Esophagus squamous epithelium (tissue), 5 donors: Measurements from ENCODE around the gene KL. TPM values are rescaled to one million over a fixed set of nuclear protein-coding genes. Genes with fewer than 3 reads are reported as not detected.

Experiments
- DNase-seq: peaks from one replicate; lab custom pipeline; 2025; lab: John Stamatoyannopoulos, UW
- H3K27ac ChIP-seq, 4 donors: fragments of 200-600 bp; sonication (generic); one replicate each; pipeline ENCODE4 v1.5.1; 2016 to 2019; ENCODE audit warnings: mild to moderate bottlenecking in 1 of 4
- H3K27me3 ChIP-seq, 4 donors: fragments of 200-600 bp; sonication (generic); 1 replicate in 3 of 4; 2 replicates in 1 of 4; pipeline versions ENCODE4 v1.5.1 to v1.6.0; 2017 to 2021; ENCODE audit warnings: antibody characterized with exemption in 1 of 4
- H3K36me3 ChIP-seq, 3 donors: fragments of 200-600 bp; sonication (generic); one replicate each; pipeline ENCODE4 v1.5.1; 2016 to 2019
- H3K4me1 ChIP-seq, 3 donors: fragments of 200-600 bp; sonication (generic); one replicate each; pipeline ENCODE4 v1.5.1; 2017 to 2019
- H3K4me3 ChIP-seq, 4 donors: fragments of 200-600 bp; sonication (generic); 1 replicate in 3 of 4; 2 replicates in 1 of 4; pipeline ENCODE4 v1.5.1; 2016 to 2019; ENCODE audit warnings: mild to moderate bottlenecking in 2 of 4, moderate library complexity in 1 of 4
- H3K9me3 ChIP-seq, 3 donors: fragments of 200-600 bp; sonication (generic); one replicate each; pipeline ENCODE4 v1.5.1; 2016 to 2019
- CTCF ChIP-seq, 6 experiments: fragments of 450-650 bp in 4 of 6; fragments of 200-600 bp in 2 of 6; sonication (generic) in 2 of 6; IDR thresholded peaks; one replicate each; pipeline ENCODE4 v1.5.1; 2016 to 2019; ENCODE audit warnings: antibody characterized with exemption in 6 of 6, mild to moderate bottlenecking in 4 of 6, moderate library complexity in 4 of 6
- POLR2A ChIP-seq, 4 donors: fragments of 450-650 bp; IDR thresholded peaks; one replicate each; pipeline ENCODE4 v1.6.1; 2017; ENCODE audit warnings: antibody characterized with exemption in 4 of 4, mild to moderate bottlenecking in 4 of 4, moderate library complexity in 3 of 4
- WGBS, 2 donors: methylation state at CpG; one replicate each; pipeline ENCODE4 v1.1.5; 2018; 5-methylcytosine and 5-hydroxymethylcytosine counted together
- intact Hi-C: fragments of 100-400 bp; cut with DNase I; formaldehyde crosslinking; loops from one replicate; pipeline ENCODE4 v1.15.0; 2022
- total RNA-seq, 4 donors: library from RNA; depleted of rRNA; stranded (reverse); fragments of >200 nt; gene quantifications; one replicate each; pipeline ENCODE4 v1.1.0, GENCODE V29; 2016
- donor health status: DM: yes; HTN: yes; CAD: no.

KL gene
- total RNA-seq, 4 donors from 2014 or later = 0.11 to 1.1 (median 0.82) TPM

GRCh38 chr13:33007950-33008349 lies 8.3 kb upstream of the KL start:
- Histone ChIP-seq H3K27ac (no peak overlapping the region), H3K36me3 (no peaks in the 10 kb centered on the region), H3K27me3 (no peaks in the 10 kb centered on the region), H3K9me3 (peaks cover 0 to 14% (median 8%) of the 10 kb centered on the region in 3 donors), H3K4me1 (peaks cover 0 to 11% (median 4%) of the 10 kb centered on the region in 3 donors), H3K4me3 (no peak overlapping the region)
- TF ChIP-seq CTCF (IDR thresholded peaks at IDR 0.05) = no peak
- no peak for TF ChIP-seq POLR2A (IDR thresholded peaks at IDR 0.05)
- no peak for DNase-seq
- intact Hi-C loops = no loop called here
- WGBS, 2 donors = 75 to 85% methylated on average over 3 of the region's 3 CpGs

GRCh38 chr13:33008946-33009722 lies 7.1 kb upstream of the KL start:
- Histone ChIP-seq H3K4me3 (no peak overlapping the region), H3K4me1 (peaks cover 0 to 5% (median 0%) of the 10 kb centered on the region in 3 donors), H3K36me3 (no peaks in the 10 kb centered on the region), H3K9me3 (peaks cover 0 to 14% (median 8%) of the 10 kb centered on the region in 3 donors), H3K27ac (no peak overlapping the region), H3K27me3 (peaks cover 0 to 10% (median 0%) of the 10 kb centered on the region in 4 donors)
- TF ChIP-seq CTCF (IDR thresholded peaks at IDR 0.05) (no peak), POLR2A (IDR thresholded peaks at IDR 0.05) (no peak)
- intact Hi-C loops = no loop called here
- DNase-seq = no peak
- 37 to 44% methylated on average over 5 of the region's 5 CpGs for WGBS, 2 donors

GRCh38 chr13:33011828-33012470 lies 4.3 kb upstream of the KL start:
- intact Hi-C loops = no loop called here
- TF ChIP-seq POLR2A (IDR thresholded peaks at IDR 0.05) (no peak), CTCF (IDR thresholded peaks at IDR 0.05) (no peak)
- peaks cover 0 to 14% (median 8%) of the 10 kb centered on the region in 3 donors for H3K9me3 ChIP-seq
- no peak overlapping the region for H3K4me3 ChIP-seq
- H3K27ac ChIP-seq = no peak overlapping the region
- 65% methylated on average over 5 of the region's 5 CpGs for WGBS, 2 donors
- DNase-seq = no peak
- H3K27me3 ChIP-seq = peaks cover 0 to 37% (median 3%) of the 10 kb centered on the region in 4 donors
- peaks cover 3 to 14% (median 6%) of the 10 kb centered on the region in 3 donors for H3K4me1 ChIP-seq
- H3K36me3 ChIP-seq = no peaks in the 10 kb centered on the region

- Histone ChIP-seq H3K4me1 (peaks cover 7 to 23% (median 11%) of the 10 kb centered on the region in 3 donors), H3K27ac (peak overlapping the region in 1 of 4 donors; percentile 86), H3K27me3 (peaks cover 0 to 44% (median 4%) of the 10 kb centered on the region in 4 donors), H3K36me3 (no peaks in the 10 kb centered on the region), H3K4me3 (no peak overlapping the region), H3K9me3 (no peaks in the 10 kb centered on the region)
- 50 to 64% methylated on average over 4 of the region's 4 CpGs for WGBS, 2 donors
- DNase-seq = no peak
- no peak for TF ChIP-seq POLR2A (IDR thresholded peaks at IDR 0.05)
- TF ChIP-seq CTCF (IDR thresholded peaks at IDR 0.05) = no peak
- intact Hi-C loops = no loop called here
These were observed 1.9 kb upstream of the KL start for GRCh38 chr13:33014291-33014690.

- intact Hi-C loops = no loop called here
- Histone ChIP-seq H3K4me1 (peaks cover 7 to 23% (median 11%) of the 10 kb centered on the region in 3 donors), H3K27me3 (peaks cover 0 to 49% (median 4%) of the 10 kb centered on the region in 4 donors), H3K36me3 (no peaks in the 10 kb centered on the region), H3K4me3 (peak overlapping the region in 2 of 4 donors; percentile 55 to 71), H3K9me3 (no peaks in the 10 kb centered on the region), H3K27ac (peak overlapping the region in 3 of 4 donors; percentile 59 to 86 (median 80))
- WGBS, 2 donors = 37 to 55% methylated on average over 3 to 8 of the region's 8 CpGs
- TF ChIP-seq POLR2A (IDR thresholded peaks at IDR 0.05) = no peak
- no peak for TF ChIP-seq CTCF (IDR thresholded peaks at IDR 0.05)
- no peak for DNase-seq
These were observed 968 bp upstream of the KL start for GRCh38 chr13:33015241-33015668.
